ENCODE measurements around the gene PSMA7. TPM values are rescaled to one million over a fixed set of nuclear protein-coding genes. Genes with fewer than 3 reads are reported as not detected.
A peak's percentile ranks its signal among the peaks of the same experiment; 100 is the strongest.

PSMA7 gene
- total RNA-seq, 6 experiments from 2014 or later = 296 to 357 (median 334) TPM

DNA sequence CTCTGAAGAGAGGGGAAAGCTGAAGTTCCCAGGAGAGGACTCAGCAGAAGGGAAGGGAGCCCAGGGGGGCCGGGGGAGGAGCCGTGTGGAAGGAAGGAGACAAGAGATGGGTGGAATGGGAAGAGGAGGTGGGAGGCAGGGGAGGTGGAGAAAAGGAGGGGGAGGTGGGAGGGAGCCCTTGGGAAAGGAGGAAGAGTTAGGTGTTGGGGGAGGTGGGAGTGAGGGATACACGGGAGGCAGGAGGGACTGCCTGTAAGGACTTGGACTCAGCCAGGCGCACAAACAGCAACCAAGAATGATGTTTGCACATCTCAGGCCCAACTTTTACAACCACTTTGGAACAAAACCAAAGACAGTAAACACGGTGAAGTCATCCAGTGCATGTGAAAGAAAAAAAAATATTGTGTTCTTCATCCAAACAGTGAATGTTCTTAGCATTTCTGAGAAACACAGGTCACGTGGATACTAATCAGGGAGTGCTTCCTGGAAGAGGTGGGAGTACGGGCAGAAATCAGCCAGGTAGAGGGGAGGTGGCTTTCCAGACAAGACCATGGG lies 38.3 kb downstream of the PSMA7 start:
- Mint-ChIP-seq H3K27me3 (ENCODE audit: insufficient read depth) (peaks cover 6% of the 10 kb centered on the region), H3K27ac (no peak overlapping the region), H3K4me1 (ENCODE audit: low read depth) (peaks cover 6% of the 10 kb centered on the region; the same call in 1 of the 2 replicates), H3K36me3 (ENCODE audit: low read depth) (peaks cover 49% of the 10 kb centered on the region), H3K4me3 (no peak overlapping the region), H3K9me3 (peaks cover 74% of the 10 kb centered on the region)
- TF ChIP-seq, protein P1, sequence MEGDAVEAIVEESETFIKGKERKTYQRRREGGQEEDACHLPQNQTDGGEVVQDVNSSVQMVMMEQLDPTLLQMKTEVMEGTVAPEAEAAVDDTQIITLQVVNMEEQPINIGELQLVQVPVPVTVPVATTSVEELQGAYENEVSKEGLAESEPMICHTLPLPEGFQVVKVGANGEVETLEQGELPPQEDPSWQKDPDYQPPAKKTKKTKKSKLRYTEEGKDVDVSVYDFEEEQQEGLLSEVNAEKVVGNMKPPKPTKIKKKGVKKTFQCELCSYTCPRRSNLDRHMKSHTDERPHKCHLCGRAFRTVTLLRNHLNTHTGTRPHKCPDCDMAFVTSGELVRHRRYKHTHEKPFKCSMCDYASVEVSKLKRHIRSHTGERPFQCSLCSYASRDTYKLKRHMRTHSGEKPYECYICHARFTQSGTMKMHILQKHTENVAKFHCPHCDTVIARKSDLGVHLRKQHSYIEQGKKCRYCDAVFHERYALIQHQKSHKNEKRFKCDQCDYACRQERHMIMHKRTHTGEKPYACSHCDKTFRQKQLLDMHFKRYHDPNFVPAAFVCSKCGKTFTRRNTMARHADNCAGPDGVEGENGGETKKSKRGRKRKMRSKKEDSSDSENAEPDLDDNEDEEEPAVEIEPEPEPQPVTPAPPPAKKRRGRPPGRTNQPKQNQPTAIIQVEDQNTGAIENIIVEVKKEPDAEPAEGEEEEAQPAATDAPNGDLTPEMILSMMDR (IDR thresholded peaks at IDR 0.05) = no peak
- peak; percentile 54 for DNase-seq

DNA sequence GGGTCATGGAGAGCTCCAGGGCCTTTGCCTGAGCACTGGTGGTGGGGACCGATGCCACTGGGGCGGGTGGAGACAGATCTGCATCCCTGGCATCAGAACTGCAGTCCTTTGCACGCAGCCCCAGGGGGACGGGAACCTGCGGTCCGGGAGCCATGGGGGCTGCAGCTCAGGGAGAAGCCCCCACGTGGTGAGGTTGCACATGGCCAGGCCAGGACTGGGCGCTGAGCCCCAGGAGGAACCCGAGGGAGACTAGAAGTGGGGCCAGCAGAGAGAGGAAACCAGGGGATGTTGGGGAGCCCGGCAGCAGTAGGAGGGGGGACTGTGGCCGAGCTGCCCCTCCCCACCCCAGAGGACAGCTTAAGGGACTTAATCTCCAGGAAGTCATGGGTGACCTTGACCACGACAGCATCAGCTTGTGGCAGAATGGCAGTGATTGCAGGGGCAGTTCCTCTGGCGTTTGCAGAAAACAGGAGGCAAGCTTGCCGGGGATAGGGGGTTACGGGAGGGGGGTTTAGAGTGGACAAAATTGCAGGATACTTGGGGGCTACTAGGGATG lies 38.9 kb downstream of the PSMA7 start:
- peaks cover 72% of the 10 kb centered on the region for H3K9me3 Mint-ChIP-seq
- no peak overlapping the region for H3K4me3 Mint-ChIP-seq
- TF ChIP-seq, protein P1 (IDR thresholded peaks at IDR 0.05) = no peak
- H3K36me3 Mint-ChIP-seq (ENCODE audit: low read depth) = peaks cover 46% of the 10 kb centered on the region
- H3K27ac Mint-ChIP-seq = no peak overlapping the region
- no peak for DNase-seq
- H3K4me1 Mint-ChIP-seq (ENCODE audit: low read depth) = peaks cover 6% of the 10 kb centered on the region; the same call in 1 of the 2 replicates
- peaks cover 11% of the 10 kb centered on the region for H3K27me3 Mint-ChIP-seq (ENCODE audit: insufficient read depth)

DNA sequence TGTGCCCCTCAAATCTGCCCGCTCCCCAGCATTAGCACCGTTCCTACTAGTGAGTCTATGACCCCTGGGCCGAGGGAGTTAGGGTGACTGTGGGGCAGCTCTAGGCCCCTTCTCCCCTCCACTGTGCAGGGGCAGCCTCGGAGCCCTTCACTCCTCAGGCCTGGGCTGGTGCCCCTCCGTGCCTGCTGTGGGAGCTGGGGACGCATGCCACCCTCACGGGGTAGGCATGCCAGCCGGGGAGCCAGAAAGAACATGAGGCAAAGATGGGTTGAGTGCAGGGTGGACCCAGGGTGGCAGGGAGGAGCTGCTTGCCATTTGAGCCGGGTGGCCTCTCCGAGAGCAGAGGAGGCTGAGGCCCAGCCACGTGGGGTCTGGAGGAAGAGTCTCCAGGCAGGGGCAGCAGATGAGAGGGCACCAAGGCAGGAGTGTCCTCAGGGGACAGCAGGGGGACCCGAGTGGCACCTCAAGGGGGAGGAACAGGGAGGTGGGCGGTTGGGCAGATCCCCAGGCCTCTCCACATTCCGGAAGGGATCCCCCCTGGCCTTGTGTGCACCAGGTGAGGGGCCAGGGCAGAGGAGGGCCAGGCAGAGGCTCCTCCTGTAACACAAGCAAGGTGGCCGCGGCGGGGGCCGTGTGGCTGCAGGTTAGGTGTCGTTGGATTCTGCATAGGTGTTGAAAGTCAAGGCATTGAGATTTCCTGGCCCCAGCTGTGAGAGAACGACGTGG lies 39.5 kb downstream of the PSMA7 start:
- TF ChIP-seq, protein P1 (IDR thresholded peaks at IDR 0.05) = no peak
- no peak for DNase-seq
- H3K4me3 Mint-ChIP-seq = no peak overlapping the region
- H3K27ac Mint-ChIP-seq = no peak overlapping the region
- peaks cover 11% of the 10 kb centered on the region for H3K27me3 Mint-ChIP-seq (ENCODE audit: insufficient read depth)
- peaks cover 66% of the 10 kb centered on the region for H3K9me3 Mint-ChIP-seq
- peaks cover 6% of the 10 kb centered on the region; the same call in 1 of the 2 replicates for H3K4me1 Mint-ChIP-seq (ENCODE audit: low read depth)
- H3K36me3 Mint-ChIP-seq (ENCODE audit: low read depth) = peaks cover 40% of the 10 kb centered on the region

DNA sequence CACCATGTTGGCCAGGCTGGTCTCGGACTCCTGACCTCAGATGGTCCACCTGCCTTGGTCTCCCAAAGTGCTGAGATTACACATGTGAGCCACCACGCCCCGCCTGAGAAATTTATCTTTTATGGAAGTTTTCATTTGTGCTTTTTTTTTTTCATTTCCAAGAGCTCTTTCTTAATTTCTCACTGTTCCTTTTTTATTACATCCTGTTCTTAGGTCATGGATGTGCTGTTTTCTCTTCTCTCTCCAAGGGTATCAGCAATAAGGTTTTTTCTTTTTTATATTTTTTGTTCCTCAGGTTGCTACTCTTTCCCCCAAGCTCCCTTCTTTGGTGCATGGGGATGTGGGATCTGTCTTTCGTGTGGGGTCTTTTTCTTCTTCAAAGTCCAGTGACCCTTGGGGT lies 42.1 kb downstream of the PSMA7 start:
- TF ChIP-seq, protein P1 (IDR thresholded peaks at IDR 0.05) = no peak
- Mint-ChIP-seq H3K27ac (no peak overlapping the region), H3K36me3 (ENCODE audit: low read depth) (peaks cover 26% of the 10 kb centered on the region), H3K9me3 (peaks cover 40% of the 10 kb centered on the region), H3K4me1 (ENCODE audit: low read depth) (peaks cover 6% of the 10 kb centered on the region; the same call in 1 of the 2 replicates), H3K4me3 (no peak overlapping the region), H3K27me3 (ENCODE audit: insufficient read depth) (peaks cover 11% of the 10 kb centered on the region)
- DNase-seq = no peak

DNA sequence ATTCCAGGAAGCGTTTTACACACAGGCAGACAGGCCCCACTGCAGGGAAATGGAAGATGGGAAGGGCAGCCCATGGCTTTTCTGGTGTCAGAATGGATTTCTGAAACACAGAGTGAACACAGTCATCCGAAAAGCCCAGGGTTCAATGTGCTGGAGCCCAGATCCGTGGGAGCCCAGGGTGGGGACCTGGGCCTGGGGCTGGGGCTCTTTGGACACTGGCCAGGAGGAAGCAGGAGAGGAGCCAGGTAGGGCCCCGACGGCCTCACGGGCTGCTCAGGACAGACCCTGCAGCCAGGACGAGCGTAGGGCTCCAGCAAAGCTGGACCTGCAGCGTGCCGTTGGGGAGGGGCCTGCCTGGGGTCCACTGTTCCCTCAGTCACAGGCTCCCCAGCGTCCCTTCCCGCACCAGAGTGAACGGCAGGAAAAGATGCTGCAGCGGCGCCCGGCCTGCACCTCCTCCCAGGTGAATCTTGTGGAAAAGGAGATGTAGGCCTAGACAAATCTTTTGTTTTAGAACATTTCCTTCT lies 45.2 kb downstream of the PSMA7 start:
- Mint-ChIP-seq H3K36me3 (ENCODE audit: low read depth) (peaks cover 13% of the 10 kb centered on the region), H3K27me3 (ENCODE audit: insufficient read depth) (peaks cover 7% of the 10 kb centered on the region), H3K27ac (no peak overlapping the region), H3K9me3 (peaks cover 27% of the 10 kb centered on the region), H3K4me1 (ENCODE audit: low read depth) (no peaks in the 10 kb centered on the region), H3K4me3 (no peak overlapping the region)
- no peak for DNase-seq
- TF ChIP-seq, protein P1 (IDR thresholded peaks at IDR 0.05) = no peak
